H9 (cell line): Measurements from ENCODE around the gene ULK4. TPM values are rescaled to one million over a fixed set of nuclear protein-coding genes. Genes with fewer than 3 reads are reported as not detected.

Experiments
- DNase-seq: peaks from one replicate; pipeline ENCODE4 v3.0.0-alpha.2; 2017
- H2AFZ ChIP-seq: one replicate; pipeline ENCODE4 v1.6.1; 2013; ENCODE audit warnings: mild to moderate bottlenecking, low read length, control low read depth, moderate library complexity
- H2AK5ac ChIP-seq: 2 replicates; pipeline ENCODE4 v1.6.1; 2013; ENCODE audit warnings: low read length, control low read depth, mixed read lengths; ENCODE audit not compliant: insufficient read length
- H2BK120ac ChIP-seq: one replicate; pipeline ENCODE4 v1.6.1; 2013; ENCODE audit warnings: low read depth, mild to moderate bottlenecking, low read length, control low read depth, inconsistent platforms; ENCODE audit not compliant: poor library complexity, severe bottlenecking
- H2BK12ac ChIP-seq: 2 replicates; pipeline ENCODE4 v1.6.1; 2013; ENCODE audit warnings: low read length, control low read depth, mixed read lengths, low read depth; ENCODE audit not compliant: insufficient read length
- H2BK15ac ChIP-seq: 2 replicates; pipeline ENCODE4 v1.6.1; 2013; ENCODE audit warnings: low read depth, low read length, control low read depth
- H2BK20ac ChIP-seq: one replicate; pipeline ENCODE4 v1.6.1; 2013; ENCODE audit warnings: low read depth, mild to moderate bottlenecking, low read length, control low read depth, inconsistent platforms; ENCODE audit not compliant: poor library complexity, severe bottlenecking
- H2BK5ac ChIP-seq: 2 replicates; pipeline ENCODE4 v1.6.1; 2013; ENCODE audit warnings: low read length, control low read depth, mixed read lengths; ENCODE audit not compliant: insufficient read length
- H3K14ac ChIP-seq: 2 replicates; pipeline ENCODE4 v1.6.1; 2013; ENCODE audit warnings: low read length, control low read depth; ENCODE audit not compliant: insufficient read depth
- H3K18ac ChIP-seq: 2 replicates; pipeline ENCODE4 v1.6.1; 2013; ENCODE audit warnings: low read depth, mild to moderate bottlenecking, mixed read lengths, low read length, control low read depth; ENCODE audit not compliant: insufficient read length
- H3K23ac ChIP-seq: 2 replicates; pipeline ENCODE4 v1.6.1; 2013; ENCODE audit warnings: low read length, control low read depth, mixed read lengths, low read depth; ENCODE audit not compliant: insufficient read length
- H3K23me2 ChIP-seq: 2 replicates; pipeline ENCODE4 v1.6.1; 2013; ENCODE audit warnings: low read depth, mild to moderate bottlenecking, mixed read lengths, low read length, control low read depth; ENCODE audit not compliant: insufficient read length, poor library complexity, severe bottlenecking
- H3K27ac ChIP-seq: 2 replicates; pipeline ENCODE4 v1.5.1; 2013; ENCODE audit warnings: low read length, control low read depth, mixed read lengths, low read depth; ENCODE audit not compliant: insufficient read length
- H3K27me3 ChIP-seq: 2 replicates; pipeline ENCODE4 v1.6.1; 2013; ENCODE audit warnings: low read length, control low read depth, inconsistent platforms; ENCODE audit not compliant: insufficient read depth
- H3K4ac ChIP-seq: 2 replicates; pipeline ENCODE4 v1.6.1; 2013; ENCODE audit warnings: low read depth, mild to moderate bottlenecking, control low read depth, inconsistent platforms, low read length, moderate library complexity
- H3K4me1 ChIP-seq: 2 replicates; pipeline ENCODE4 v1.6.1; 2013; ENCODE audit warnings: low read length, control low read depth, inconsistent platforms; ENCODE audit not compliant: insufficient read depth
- H3K4me2 ChIP-seq: 2 replicates; pipeline ENCODE4 v1.6.1; 2013; ENCODE audit warnings: low read length, control low read depth, mixed read lengths; ENCODE audit not compliant: insufficient read length, insufficient read depth
- H3K56ac ChIP-seq: 2 replicates; pipeline ENCODE4 v1.6.1; 2013; ENCODE audit warnings: low read depth, mild to moderate bottlenecking, mixed read lengths, low read length, control low read depth; ENCODE audit not compliant: insufficient read length
- H3K79me1 ChIP-seq: 2 replicates; pipeline ENCODE4 v1.6.1; 2013; ENCODE audit warnings: low read depth, mild to moderate bottlenecking, moderate library complexity, low read length, control low read depth, inconsistent platforms; ENCODE audit not compliant: insufficient read depth, poor library complexity, severe bottlenecking
- H3K79me2 ChIP-seq: 2 replicates; pipeline ENCODE4 v1.6.1; 2013; ENCODE audit warnings: low read length, control low read depth, inconsistent platforms; ENCODE audit not compliant: insufficient read depth
- H3K9ac ChIP-seq: 2 replicates; pipeline ENCODE4 v1.6.1; 2013; ENCODE audit warnings: low read length, control low read depth, mixed read lengths; ENCODE audit not compliant: insufficient read length; ENCODE audit errors: extremely low read depth
- H3K9me3 ChIP-seq: one replicate; pipeline ENCODE4 v1.6.1; 2013; ENCODE audit warnings: low read depth, low read length, inconsistent platforms; ENCODE audit not compliant: control insufficient read depth
- H3T11ph ChIP-seq: one replicate; pipeline ENCODE4 v1.6.1; 2013; ENCODE audit warnings: mild to moderate bottlenecking, low read length, control low read depth, inconsistent platforms
- H4K20me1 ChIP-seq: one replicate; pipeline ENCODE4 v1.6.1; 2013; ENCODE audit not compliant: control insufficient read depth, insufficient read length, insufficient read depth
- H4K5ac ChIP-seq: 2 replicates; pipeline ENCODE4 v1.6.1; 2013; ENCODE audit warnings: low read depth, mild to moderate bottlenecking, mixed read lengths, low read length, control low read depth; ENCODE audit not compliant: insufficient read length
- H4K8ac ChIP-seq: replicated peaks from 2 replicates; pipeline ENCODE4 v1.6.1; 2013; ENCODE audit warnings: low read length, control low read depth, mixed read lengths, low read depth; ENCODE audit not compliant: insufficient read length
- H4K91ac ChIP-seq: 2 replicates; pipeline ENCODE4 v1.6.1; 2013; ENCODE audit warnings: low read depth, mild to moderate bottlenecking, moderate library complexity, mixed read lengths, low read length, control low read depth; ENCODE audit not compliant: insufficient read length
- H3K27ac Mint-ChIP-seq, 3 experiments: 2 replicates in 2 of 3; 3 replicates in 1 of 3; pipeline ENCODE4 v1.8.0; 2020 to 2021; ENCODE audit warnings: mixed read lengths in 3 of 3, mild to moderate bottlenecking in 1 of 3, moderate library complexity in 1 of 3
- H3K27me3 Mint-ChIP-seq: 2 replicates; pipeline ENCODE4 v1.8.0; 2021; ENCODE audit warnings: low read depth, mild to moderate bottlenecking, moderate library complexity, mixed read lengths
- H3K36me3 Mint-ChIP-seq, 3 experiments: 2 replicates in 2 of 3; 3 replicates in 1 of 3; pipeline ENCODE4 v1.8.0; 2020 to 2021; ENCODE audit warnings: low read depth in 3 of 3, mixed read lengths in 3 of 3; ENCODE audit not compliant: insufficient read depth in 1 of 3
- H3K4me1 Mint-ChIP-seq, 2 experiments: 2 replicates each; pipeline ENCODE4 v1.8.0; 2020; ENCODE audit warnings: mixed read lengths in 2 of 2
- H3K4me3 Mint-ChIP-seq, 2 experiments: 2 replicates in 1 of 2; 3 replicates in 1 of 2; pipeline ENCODE4 v1.8.0; 2020 to 2021; ENCODE audit warnings: mild to moderate bottlenecking in 2 of 2, mixed read lengths in 2 of 2, moderate library complexity in 1 of 2
- H3K9me3 Mint-ChIP-seq, 2 experiments: 2 replicates in 1 of 2; 3 replicates in 1 of 2; pipeline ENCODE4 v1.8.0; 2020; ENCODE audit warnings: mild to moderate bottlenecking in 2 of 2, mixed read lengths in 2 of 2, moderate library complexity in 1 of 2
- CTCF ChIP-seq: fragments of 200-600 bp; sonication (generic); conservative IDR thresholded peaks from 3 replicates; pipeline ENCODE4 v1.8.0; 2021; ENCODE audit warnings: antibody characterized with exemption, mild to moderate bottlenecking
- WGBS: extraction: QIAGEN DNeasy Blood & Tissue Kit; methylation state at CpG from one replicate; pipeline ENCODE4 v1.1.7; 2013; ENCODE audit warnings: missing lambda C conversion rate, low lambda C conversion rate, mixed read lengths; ENCODE audit not compliant: insufficient read length; ENCODE audit errors: extremely low coverage; 5-methylcytosine and 5-hydroxymethylcytosine counted together
- total RNA-seq: library from RNA; stranded (reverse); gene quantifications from 2 replicates; pipeline ENCODE4 v1.2.1, GENCODE V29; 2021

Gene ULK4
- total RNA-seq, 1 experiment from 2014 or later: 12.9 TPM

- no peaks in the 10 kb centered on the region for H3K79me2 ChIP-seq
- H2AFZ ChIP-seq: no peak overlapping the region
- no CpG with 5 or more reads among the region's 2 CpGs for WGBS
- H3K23me2 ChIP-seq: no peaks in the 10 kb centered on the region
- H3K14ac ChIP-seq: no peak overlapping the region
- H3K23ac ChIP-seq: no peak overlapping the region
- H3K27ac ChIP-seq: no peak overlapping the region
- H3K79me1 ChIP-seq: no peaks in the 10 kb centered on the region
- H3K4me2 ChIP-seq: no peak overlapping the region
- Mint-ChIP-seq H3K4me1 (peaks cover 16 to 24% of the 10 kb centered on the region in 2 experiments), H3K9me3 (peaks cover 2 to 5% of the 10 kb centered on the region in 2 experiments; a peak in 2 of 5 replicates), H3K36me3 (peaks cover 0 to 10% (median 2%) of the 10 kb centered on the region in 3 experiments; a peak in 4 of 7 replicates), H3K27ac (no peak overlapping the region), H3K4me3 (no peak overlapping the region), H3K27me3 (no peaks in the 10 kb centered on the region)
- no peak overlapping the region for H3K9ac ChIP-seq
- H4K20me1 ChIP-seq: no peaks in the 10 kb centered on the region
- no peaks in the 10 kb centered on the region for H3K9me3 ChIP-seq
- no peak overlapping the region for H3K18ac ChIP-seq
- H2BK20ac ChIP-seq: no peak overlapping the region
- no peak overlapping the region for H4K5ac ChIP-seq
- no peak overlapping the region for H3K56ac ChIP-seq
- H2BK5ac ChIP-seq: no peak overlapping the region
- H2BK15ac ChIP-seq: no peak overlapping the region
- H3K4me1 ChIP-seq: no peaks in the 10 kb centered on the region; the same call in 1 of the 2 replicates
- no peak overlapping the region for H3T11ph ChIP-seq
- H2AK5ac ChIP-seq: no peak overlapping the region
- no peak overlapping the region for H4K8ac ChIP-seq
- TF ChIP-seq CTCF: no peak
- H3K27me3 ChIP-seq: no peaks in the 10 kb centered on the region
- H4K91ac ChIP-seq: no peak overlapping the region
- H3K4ac ChIP-seq: no peak overlapping the region
- no peak for DNase-seq
- no peak overlapping the region for H2BK120ac ChIP-seq
- no peak overlapping the region for H2BK12ac ChIP-seq
Observed at GRCh38 chr3:41441139-41441538, 520.8 kb downstream of the ULK4 start.
